Prostate gland (tissue), 2 donors: ENCODE results near the gene UBE2E2. TPM values are rescaled to one million over a fixed set of nuclear protein-coding genes. Genes with fewer than 3 reads are reported as not detected.

Experiments
- DNase-seq: peaks from one replicate; pipeline ENCODE4 v3.0.0-alpha.2; 2019; ENCODE audit warnings: low spot score
- H3K27ac ChIP-seq, 2 donors: fragments of 200-600 bp; sonication (generic); 2 replicates each; pipeline ENCODE4 v1.5.1; 2017 to 2019
- H3K27me3 ChIP-seq: fragments of 200-600 bp; sonication (generic); replicated peaks from 2 replicates; pipeline ENCODE4 v1.5.1; 2019; ENCODE audit not compliant: insufficient read depth
- H3K36me3 ChIP-seq, 2 donors: fragments of 200-600 bp; sonication (generic); 1 replicate in 1 of 2; 2 replicates in 1 of 2; pipeline versions ENCODE4 v1.5.1 to v1.8.1; 2017 to 2019
- H3K4me1 ChIP-seq: fragments of 200-600 bp; sonication (generic); replicated peaks from 2 replicates; pipeline ENCODE4 v1.5.1; 2019
- H3K4me3 ChIP-seq, 2 donors: fragments of 200-600 bp; sonication (generic); 2 replicates each; pipeline ENCODE4 v1.5.1; 2017 to 2019
- H3K9me3 ChIP-seq: fragments of 200-600 bp; sonication (generic); 2 replicates; pipeline ENCODE4 v1.5.1; 2017
- POLR2A ChIP-seq: fragments of 450-650 bp; IDR thresholded peaks from one replicate; pipeline ENCODE4 v1.6.1; 2016; ENCODE audit warnings: antibody characterized with exemption, mild to moderate bottlenecking
- POLR2AphosphoS5 ChIP-seq: sonication (generic); formaldehyde crosslinking; IDR thresholded peaks from one replicate; pipeline ENCODE4 v1.6.1; 2017; ENCODE audit warnings: antibody characterized with exemption
- WGBS: methylation state at CpG from one replicate; pipeline ENCODE4 v1.1.5; 2018; 5-methylcytosine and 5-hydroxymethylcytosine counted together
- intact Hi-C: fragments of 100-400 bp; cut with DNase I; formaldehyde crosslinking; loops from one replicate; pipeline ENCODE4 v1.14.2; 2022
- total RNA-seq, 2 donors: library from RNA; depleted of rRNA; stranded (reverse); fragments of >200 nt; gene quantifications; one replicate each; pipeline ENCODE4 v1.1.0, GENCODE V29; 2016
- TF ChIP-seq, protein P1 (sequence below), 4 experiments: fragments of 200-600 bp in 2 of 4; fragments of 450-650 bp in 2 of 4; sonication (generic) in 2 of 4; IDR thresholded peaks; 1 replicate in 3 of 4; 2 replicates in 1 of 4; pipeline ENCODE4 v1.5.1; 2016 to 2019; ENCODE audit warnings: antibody characterized with exemption in 4 of 4, mild to moderate bottlenecking in 2 of 4, moderate library complexity in 2 of 4

Gene UBE2E2
- total RNA-seq, 2 donors from 2014 or later: 25.9 to 48.7 TPM

DNA sequence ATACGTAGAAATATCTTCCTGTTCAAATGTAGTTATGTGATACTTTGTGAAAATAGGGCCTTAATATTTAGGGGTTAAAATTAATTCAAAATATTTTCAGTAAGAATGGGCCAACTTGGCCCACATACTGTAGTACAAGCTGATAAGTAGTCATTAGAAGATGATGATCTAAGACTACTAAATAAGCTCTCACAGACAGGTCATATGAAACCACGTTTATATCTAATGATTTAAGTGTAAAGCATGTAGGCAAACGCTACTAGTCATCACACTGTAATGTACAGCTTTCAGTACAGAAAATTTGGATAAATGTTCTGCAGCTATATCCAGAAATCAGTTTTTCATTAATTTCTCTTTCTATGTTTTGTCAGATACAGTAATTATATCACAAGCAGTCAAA lies 228.6 kb downstream of the UBE2E2 start:
- no peaks in the 10 kb centered on the region for H3K36me3 ChIP-seq
- no peak overlapping the region for H3K27ac ChIP-seq
- no peak for DNase-seq
- no peak overlapping the region for H3K4me3 ChIP-seq
- H3K9me3 ChIP-seq: no peaks in the 10 kb centered on the region
- intact Hi-C loops: no loop called here
- 78% methylated on average over 3 of the region's 3 CpGs for WGBS
- TF ChIP-seq, protein P1, sequence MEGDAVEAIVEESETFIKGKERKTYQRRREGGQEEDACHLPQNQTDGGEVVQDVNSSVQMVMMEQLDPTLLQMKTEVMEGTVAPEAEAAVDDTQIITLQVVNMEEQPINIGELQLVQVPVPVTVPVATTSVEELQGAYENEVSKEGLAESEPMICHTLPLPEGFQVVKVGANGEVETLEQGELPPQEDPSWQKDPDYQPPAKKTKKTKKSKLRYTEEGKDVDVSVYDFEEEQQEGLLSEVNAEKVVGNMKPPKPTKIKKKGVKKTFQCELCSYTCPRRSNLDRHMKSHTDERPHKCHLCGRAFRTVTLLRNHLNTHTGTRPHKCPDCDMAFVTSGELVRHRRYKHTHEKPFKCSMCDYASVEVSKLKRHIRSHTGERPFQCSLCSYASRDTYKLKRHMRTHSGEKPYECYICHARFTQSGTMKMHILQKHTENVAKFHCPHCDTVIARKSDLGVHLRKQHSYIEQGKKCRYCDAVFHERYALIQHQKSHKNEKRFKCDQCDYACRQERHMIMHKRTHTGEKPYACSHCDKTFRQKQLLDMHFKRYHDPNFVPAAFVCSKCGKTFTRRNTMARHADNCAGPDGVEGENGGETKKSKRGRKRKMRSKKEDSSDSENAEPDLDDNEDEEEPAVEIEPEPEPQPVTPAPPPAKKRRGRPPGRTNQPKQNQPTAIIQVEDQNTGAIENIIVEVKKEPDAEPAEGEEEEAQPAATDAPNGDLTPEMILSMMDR (IDR thresholded peaks at IDR 0.05): no peak
- no peak for TF ChIP-seq POLR2A
- TF ChIP-seq POLR2AphosphoS5: no peak
- no peaks in the 10 kb centered on the region for H3K4me1 ChIP-seq
- H3K27me3 ChIP-seq: no peaks in the 10 kb centered on the region

DNA sequence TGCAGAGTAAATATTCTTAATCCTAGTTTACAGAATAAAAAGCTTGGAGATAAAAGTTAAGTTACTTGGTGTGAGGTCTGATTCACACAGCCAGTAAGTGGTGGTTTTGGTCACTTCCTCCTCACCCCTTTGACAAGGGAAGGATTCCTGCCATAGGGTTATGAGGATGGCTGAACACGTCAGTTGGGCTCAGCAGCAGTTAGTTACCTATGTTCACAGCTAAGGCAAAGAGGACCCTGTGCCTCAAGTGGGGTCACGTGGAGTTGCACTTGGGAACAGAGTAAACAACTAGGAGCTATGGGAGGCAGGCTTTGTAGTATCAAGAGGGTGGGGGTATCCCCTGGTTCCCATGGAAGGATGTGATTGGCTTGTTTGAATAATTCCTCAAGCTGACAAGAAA lies 232.2 kb downstream of the UBE2E2 start:
- no peak for TF ChIP-seq POLR2AphosphoS5
- TF ChIP-seq, protein P1 (IDR thresholded peaks at IDR 0.05): no peak
- TF ChIP-seq POLR2A: no peak
- DNase-seq: no peak
- Histone ChIP-seq H3K36me3 (no peaks in the 10 kb centered on the region), H3K4me3 (no peak overlapping the region), H3K4me1 (no peaks in the 10 kb centered on the region), H3K27ac (no peak overlapping the region), H3K9me3 (no peaks in the 10 kb centered on the region), H3K27me3 (no peaks in the 10 kb centered on the region)
- WGBS: 54% methylated on average over 2 of the region's 2 CpGs
- intact Hi-C loops: no loop called here

DNA sequence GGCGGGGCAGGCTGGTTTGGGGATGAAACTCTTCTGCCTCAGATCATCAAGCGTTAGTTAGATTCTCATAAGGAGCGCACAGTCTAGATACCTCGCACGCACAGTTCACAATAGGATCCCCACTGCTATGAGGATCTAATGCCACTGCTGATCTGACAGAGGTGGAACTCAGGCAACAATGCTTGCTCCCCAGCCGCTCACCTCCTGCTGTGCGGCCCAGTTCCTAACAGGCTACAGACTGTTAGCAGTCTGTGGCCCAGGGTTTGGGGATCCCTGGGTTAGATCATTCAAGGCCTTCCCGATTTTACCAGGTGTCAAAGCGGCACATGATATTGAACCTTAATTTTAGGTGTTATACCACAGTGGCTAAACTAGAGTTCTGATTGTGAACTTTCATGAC lies 232.8 kb downstream of the UBE2E2 start:
- no peak overlapping the region for H3K27ac ChIP-seq
- DNase-seq: no peak
- no peaks in the 10 kb centered on the region for H3K9me3 ChIP-seq
- TF ChIP-seq, protein P1 (IDR thresholded peaks at IDR 0.05): no peak
- TF ChIP-seq POLR2AphosphoS5: no peak
- no peak for TF ChIP-seq POLR2A
- no peaks in the 10 kb centered on the region for H3K36me3 ChIP-seq
- 98% methylated on average over 9 of the region's 9 CpGs for WGBS
- no peaks in the 10 kb centered on the region for H3K4me1 ChIP-seq
- H3K4me3 ChIP-seq: no peak overlapping the region
- no peaks in the 10 kb centered on the region for H3K27me3 ChIP-seq
- intact Hi-C loops: no loop called here

DNA sequence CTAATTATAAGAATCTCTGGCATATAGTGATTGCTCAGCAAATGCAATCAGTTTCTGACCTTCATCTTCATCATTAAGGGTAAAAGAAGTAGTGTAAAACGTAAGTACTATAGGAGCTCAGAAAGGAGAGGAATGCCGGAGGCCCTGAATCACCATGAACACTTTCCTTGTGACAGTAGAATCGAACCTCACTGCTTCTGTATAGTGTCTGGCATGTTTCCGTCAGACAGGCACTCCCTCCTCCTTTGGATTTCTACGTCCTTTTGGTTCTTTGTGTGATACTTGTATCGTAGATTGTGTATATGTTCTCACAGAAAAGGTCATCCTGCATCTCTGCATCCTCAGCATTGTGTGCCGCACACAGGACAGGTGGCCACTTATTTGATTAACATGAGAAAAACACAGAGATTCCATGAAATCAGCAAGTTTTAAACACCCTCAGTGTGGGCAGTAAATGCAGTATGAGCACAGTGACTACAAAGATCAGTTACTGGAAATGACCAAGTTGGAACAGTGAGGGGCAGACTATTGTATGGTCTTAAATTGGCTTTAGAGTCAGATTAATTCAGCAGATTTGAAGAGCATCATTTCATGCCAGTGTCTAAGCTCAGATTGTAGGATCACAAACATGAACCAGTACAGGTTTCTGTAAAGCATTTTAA lies 234.5 kb downstream of the UBE2E2 start:
- H3K27ac ChIP-seq: no peak overlapping the region
- H3K4me3 ChIP-seq: no peak overlapping the region
- no peaks in the 10 kb centered on the region for H3K9me3 ChIP-seq
- intact Hi-C loops: no loop called here
- DNase-seq: no peak
- 91% methylated on average over 7 of the region's 7 CpGs for WGBS
- H3K4me1 ChIP-seq: no peaks in the 10 kb centered on the region
- no peak for TF ChIP-seq POLR2AphosphoS5
- no peaks in the 10 kb centered on the region for H3K27me3 ChIP-seq
- no peaks in the 10 kb centered on the region for H3K36me3 ChIP-seq

DNA sequence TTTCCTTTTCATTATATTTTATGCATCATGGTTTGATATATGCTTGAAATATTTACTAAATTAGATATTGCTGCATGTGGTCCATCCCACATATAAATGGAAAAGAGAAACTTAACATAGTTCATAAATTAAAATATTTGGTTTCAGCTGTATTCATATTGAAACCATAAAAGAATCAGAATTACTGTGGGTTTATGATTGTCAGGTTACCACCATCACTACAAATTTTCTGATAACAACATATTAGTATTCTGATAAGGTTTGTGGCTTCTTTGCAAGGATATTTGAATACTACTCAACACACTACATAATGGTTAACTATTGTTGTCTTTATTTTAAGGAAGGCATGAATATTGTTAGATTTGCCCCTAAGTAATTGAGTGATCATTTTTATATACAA lies 235.5 kb downstream of the UBE2E2 start:
- intact Hi-C loops: no loop called here

More for the DNA sequence above, 235.5 kb downstream of the UBE2E2 start:
- no peak overlapping the region for H3K4me3 ChIP-seq
- no peak overlapping the region for H3K27ac ChIP-seq
- DNase-seq: no peak
- H3K4me1 ChIP-seq: no peaks in the 10 kb centered on the region
- H3K27me3 ChIP-seq: no peaks in the 10 kb centered on the region
- TF ChIP-seq POLR2AphosphoS5 (no peak), POLR2A (no peak)
- TF ChIP-seq, protein P1 (IDR thresholded peaks at IDR 0.05): no peak
- H3K9me3 ChIP-seq: no peaks in the 10 kb centered on the region
- no peaks in the 10 kb centered on the region for H3K36me3 ChIP-seq
